Hippocampal formation (tissue), 2 donors: ENCODE measurements around the gene KMO.

Experiments
- DNase-seq, 2 donors: peaks; one replicate each; lab custom pipeline; 2025; lab: John Stamatoyannopoulos, UW

Gene KMO

DNA sequence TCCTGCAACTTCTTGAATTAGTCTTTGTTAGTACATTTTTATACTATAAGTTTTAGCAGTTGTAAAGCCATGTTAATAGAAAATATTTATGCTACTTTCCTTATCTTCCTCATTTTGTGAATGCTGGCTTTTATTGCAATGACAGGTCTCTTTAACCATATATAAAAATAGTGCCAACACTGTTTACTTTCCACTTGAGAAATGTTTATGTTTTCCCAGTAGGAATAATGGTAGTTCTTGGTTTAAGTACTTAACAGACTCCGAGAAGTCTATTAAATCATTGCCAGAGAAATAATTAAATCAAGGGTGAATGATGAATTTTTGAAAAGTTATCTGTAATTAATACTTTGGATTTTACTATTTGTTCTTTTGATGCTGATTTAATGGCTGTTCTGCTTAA lies 98.3 kb downstream of the KMO start:
- DNase-seq = no peak

DNA sequence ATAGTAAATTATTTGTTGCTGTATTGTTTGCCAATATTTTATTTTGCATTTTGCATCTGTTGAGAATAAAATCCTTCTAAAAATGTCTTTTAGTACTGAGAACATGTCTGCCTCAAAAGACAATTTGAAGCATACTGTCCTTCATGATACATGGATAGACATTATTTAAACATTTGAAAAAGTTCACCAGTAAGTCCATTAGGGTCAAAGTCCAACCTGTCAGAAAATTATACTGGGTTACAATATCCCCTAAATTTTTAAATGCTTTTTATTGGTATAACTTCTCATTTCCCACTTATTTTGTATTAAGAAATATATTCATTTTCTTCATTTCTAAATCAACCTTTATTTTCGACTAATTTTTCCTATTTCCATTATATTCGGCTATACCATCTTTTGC lies 98.7 kb downstream of the KMO start:
- DNase-seq = no peak

GRCh38 chr1:241631674-241632073 lies 99.5 kb downstream of the KMO start:
- DNase-seq = no peak

DNA sequence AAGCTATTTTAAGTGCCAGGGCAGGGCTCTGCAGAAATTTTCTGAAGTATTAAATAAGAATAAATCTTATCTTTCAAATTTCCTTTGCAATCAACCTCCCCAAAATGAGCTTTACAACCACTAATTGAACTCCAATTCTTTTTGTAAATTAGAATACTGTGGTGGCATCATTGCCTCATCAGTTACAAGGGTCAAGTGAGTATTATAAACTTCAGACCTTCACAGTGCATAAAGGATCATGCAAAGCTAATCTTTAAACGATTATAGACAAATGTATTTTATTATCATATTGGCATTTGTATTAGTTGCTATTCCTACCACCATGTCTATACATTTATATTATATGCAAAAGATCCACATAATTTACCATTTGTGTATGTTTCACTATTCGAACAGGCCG lies 100.8 kb downstream of the KMO start:
- DNase-seq = no peak

GRCh38 chr1:241635556-241636152 lies 103.5 kb downstream of the KMO start:
- DNase-seq = no peak

GRCh38 chr1:241636291-241636690 lies 104.1 kb downstream of the KMO start:
- no peak for DNase-seq

GRCh38 chr1:241637046-241637590 lies 104.9 kb downstream of the KMO start:
- no peak for DNase-seq

GRCh38 chr1:241637604-241638003 lies 105.4 kb downstream of the KMO start:
- no peak for DNase-seq

DNA sequence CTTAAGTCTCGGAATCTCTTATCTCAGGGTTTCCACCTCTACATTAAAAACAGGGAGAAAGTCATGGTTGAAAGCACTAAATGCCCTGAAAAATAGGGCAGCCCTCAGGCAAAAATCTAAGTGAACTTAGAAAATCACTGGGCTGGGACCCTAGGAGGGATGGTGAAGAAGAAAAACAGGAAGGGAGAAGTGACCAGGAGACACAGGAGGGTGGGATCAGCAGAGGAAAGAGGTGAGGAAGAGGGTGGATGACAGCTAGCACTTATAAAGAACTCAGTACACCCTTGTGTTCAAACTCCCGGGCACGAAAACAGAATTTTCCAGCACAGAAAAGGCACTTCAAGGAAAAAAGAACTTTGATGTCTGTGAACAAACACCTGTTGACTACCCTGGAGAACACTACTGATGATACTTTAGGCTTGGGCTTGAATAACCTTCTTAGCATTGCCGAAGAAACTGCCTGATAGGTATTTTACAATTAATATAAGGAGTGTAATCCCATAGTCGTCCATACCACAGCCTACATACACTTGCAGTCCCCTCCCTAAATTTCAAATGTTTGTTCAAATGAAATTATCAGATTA lies 106.0 kb downstream of the KMO start:
- DNase-seq = no peak

DNA sequence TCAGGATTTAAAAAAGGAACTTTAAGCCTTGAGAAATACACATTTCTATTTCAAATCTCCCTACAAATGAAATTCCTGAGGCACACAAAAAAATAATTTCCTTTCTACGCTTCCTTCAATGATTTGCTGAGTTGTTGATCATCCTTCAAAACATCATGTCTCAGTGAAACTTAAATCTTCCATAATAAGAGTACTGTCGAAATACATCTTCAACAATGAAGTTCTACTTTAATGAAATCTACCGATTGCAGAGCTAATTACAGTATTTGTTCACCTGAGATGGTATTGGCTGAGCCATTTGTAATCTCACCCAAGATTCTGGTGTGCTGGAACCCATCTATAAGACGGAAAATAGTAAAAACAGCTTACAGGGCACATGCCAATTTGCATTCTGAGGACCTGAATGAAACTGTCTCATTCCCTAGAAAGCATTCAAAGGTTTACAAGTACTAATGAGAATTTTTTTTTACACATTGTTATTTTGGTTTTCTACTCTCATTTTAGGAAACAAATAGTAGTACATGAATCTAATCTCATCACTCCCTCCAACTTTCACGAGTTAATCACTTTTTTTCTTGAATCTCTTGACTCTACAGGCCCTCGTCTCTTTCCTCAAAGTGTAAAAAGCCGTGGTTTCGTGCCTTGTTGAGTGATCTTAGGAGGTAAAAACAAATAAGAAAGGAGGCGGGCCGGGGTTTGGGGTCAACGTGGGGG lies 106.9 kb downstream of the KMO start:
- DNase-seq = no peak

DNA sequence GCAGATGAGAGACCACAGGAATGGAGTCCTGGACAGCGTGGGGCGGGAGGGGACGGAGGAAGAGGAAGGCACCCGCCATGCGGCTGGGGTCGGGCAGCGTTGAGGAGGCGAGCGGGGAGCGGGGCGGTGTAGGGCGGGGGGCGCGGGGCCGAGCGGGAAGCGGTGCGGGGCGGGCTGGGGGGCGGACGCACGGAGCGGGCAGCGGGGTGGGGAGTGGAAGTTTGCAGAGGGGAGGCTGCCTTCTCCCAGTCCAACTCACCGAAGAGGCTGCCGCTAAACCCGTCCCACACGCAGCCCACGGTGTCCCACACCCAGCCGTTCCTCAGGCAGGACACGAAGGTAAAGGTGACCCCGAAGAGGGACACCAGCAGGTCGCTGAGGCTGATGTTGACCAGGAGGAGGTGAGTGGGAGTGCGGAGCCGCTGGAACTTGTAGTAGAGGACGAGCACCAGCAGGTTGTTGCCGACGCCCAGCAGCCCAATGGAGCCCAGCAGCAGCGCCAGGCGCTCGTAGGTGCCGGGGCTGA lies 107.5 kb downstream of the KMO start:
- no peak for DNase-seq

- DNase-seq = peak; percentile 88 to 89
Observed at GRCh38 chr1:241640149-241640866, 108.1 kb downstream of the KMO start, which contains the start of the genes CHML and OPN3. Gene CHML, minus strand, starts transcription at chr1:241640369. Its CDS starts 4,603 bp downstream, at chr1:241635766. Gene OPN3, minus strand, starts transcription at chr1:241640369. Its CDS starts 115 bp downstream, at chr1:241640254.

GRCh38 chr1:241640867-241641622 lies 108.9 kb downstream of the KMO start:
- DNase-seq = no peak

- no peak for DNase-seq
Observed at GRCh38 chr1:241641773-241642592, 109.8 kb downstream of the KMO start.

DNA sequence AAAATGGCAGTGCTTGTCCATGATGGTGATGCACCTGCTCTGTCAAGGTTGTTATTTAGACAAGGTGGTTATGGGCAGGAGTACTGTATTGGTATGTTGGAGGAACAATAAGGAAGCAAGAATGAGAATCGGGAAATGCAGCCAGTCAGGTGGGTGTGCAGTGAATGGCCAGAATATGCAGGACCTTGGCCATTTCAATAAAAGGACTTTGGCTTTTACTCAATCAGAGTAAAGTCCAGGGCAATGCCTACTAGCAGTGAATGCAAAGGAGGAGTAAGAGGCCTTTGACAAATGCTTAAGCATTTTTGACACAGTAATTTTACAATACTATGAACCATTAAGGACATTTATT lies 110.4 kb downstream of the KMO start:
- no peak for DNase-seq

DNA sequence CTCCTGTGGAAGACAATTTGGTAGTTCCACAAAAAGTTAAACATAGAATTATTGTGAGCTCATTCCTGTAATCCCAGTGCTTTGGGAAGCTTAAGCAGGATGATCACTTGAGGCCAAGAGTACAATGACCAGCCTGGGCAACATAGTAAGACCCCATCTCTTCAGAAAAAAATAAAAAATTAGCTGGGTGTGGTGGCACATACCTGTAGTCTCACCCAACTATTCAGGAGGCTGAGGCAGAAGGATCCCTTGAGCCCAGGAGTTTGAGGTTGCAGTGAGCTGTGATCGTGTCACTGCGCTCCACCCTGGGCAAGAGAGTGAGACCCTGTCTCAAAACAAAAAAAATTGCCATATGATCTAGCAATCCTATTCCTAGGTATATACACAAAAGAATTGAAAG lies 112.1 kb downstream of the KMO start:
- DNase-seq = no peak

DNA sequence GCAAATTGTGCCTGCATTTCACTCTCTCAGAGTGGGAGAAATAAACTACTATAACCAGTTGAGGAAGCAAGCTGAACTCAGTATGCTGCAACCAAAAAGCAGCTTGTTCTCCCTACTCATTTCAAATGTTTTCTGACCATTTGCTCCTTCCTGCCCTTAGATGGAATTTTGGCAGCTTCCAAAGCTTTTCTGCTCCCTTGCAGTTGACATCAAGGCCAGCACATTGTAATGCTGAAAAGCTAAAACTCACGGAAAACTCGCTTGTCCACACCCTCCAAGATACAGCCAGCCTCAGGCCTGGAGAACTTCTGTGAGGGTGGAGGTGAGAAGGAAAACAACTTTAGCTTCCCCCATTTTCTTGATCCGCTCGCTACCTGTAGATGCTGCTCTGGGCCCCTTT lies 113.0 kb downstream of the KMO start:
- no peak for DNase-seq
